ENCODE data around the gene USP22.
"Not testable (repeated sequence)": the region's sequence is repeated elsewhere in the genome, so short reads cannot be mapped to it uniquely, and the experiment has no call there.

The USP22 gene

GRCh38 chr17:21042458-21043295, at the start of gene USP22:
Gene USP22 (minus strand): TSS chr17:21043011. CDS start chr17:21042835, 176 bp downstream.
- DNase-seq (ENCODE audit: low read depth) = no peak
- no peak for TF ChIP-seq CTCF (IDR thresholded peaks at IDR 0.05; ENCODE audit: insufficient read depth, low read depth, low read length, missing control alignments)
- peak within 1 kb of the TSS; percentile 73 for H3K4me3 ChIP-seq (ENCODE audit: low read length)

- no peak for DNase-seq (ENCODE audit: low read depth)
- no peak for TF ChIP-seq CTCF (IDR thresholded peaks at IDR 0.05; ENCODE audit: insufficient read depth, low read depth, low read length, missing control alignments)
- no peak overlapping the region for H3K4me3 ChIP-seq (ENCODE audit: low read length)
Observed at GRCh38 chr17:21090902-21091618, 48.2 kb upstream of the USP22 start.

GRCh38 chr17:21089933-21090901, 47.4 kb upstream of the USP22 start:
- no peak for TF ChIP-seq CTCF (IDR thresholded peaks at IDR 0.05; ENCODE audit: insufficient read depth, low read depth, low read length, missing control alignments)
- no peak overlapping the region for H3K4me3 ChIP-seq (ENCODE audit: low read length)
- no peak for DNase-seq (ENCODE audit: low read depth)

GRCh38 chr17:21089145-21089544, 46.3 kb upstream of the USP22 start:
- peak; percentile 33 for DNase-seq (ENCODE audit: low read depth)
- TF ChIP-seq CTCF (IDR thresholded peaks at IDR 0.05; ENCODE audit: insufficient read depth, low read depth, low read length, missing control alignments) = no peak
- no peak overlapping the region for H3K4me3 ChIP-seq (ENCODE audit: low read length)

GRCh38 chr17:21085707-21086106, 42.9 kb upstream of the USP22 start:
- H3K4me3 ChIP-seq (ENCODE audit: low read length) = no peak overlapping the region
- no peak for TF ChIP-seq CTCF (IDR thresholded peaks at IDR 0.05; ENCODE audit: insufficient read depth, low read depth, low read length, missing control alignments)
- DNase-seq (ENCODE audit: low read depth) = no peak

GRCh38 chr17:21085280-21085679, 42.5 kb upstream of the USP22 start:
- H3K4me3 ChIP-seq (ENCODE audit: low read length); DNase-seq (ENCODE audit: low read depth): not testable (repeated sequence)
